GM12801 (cell line): ENCODE results near the gene EMP2.

ENCODE experiments used
- TF ChIP-seq, protein P1 (sequence below): IDR thresholded peaks from one replicate; pipeline ENCODE4 v1.5.1; 2011; ENCODE audit warnings: control low read depth; ENCODE audit not compliant: insufficient read length; ENCODE audit errors: extremely low read depth

Gene EMP2

DNA sequence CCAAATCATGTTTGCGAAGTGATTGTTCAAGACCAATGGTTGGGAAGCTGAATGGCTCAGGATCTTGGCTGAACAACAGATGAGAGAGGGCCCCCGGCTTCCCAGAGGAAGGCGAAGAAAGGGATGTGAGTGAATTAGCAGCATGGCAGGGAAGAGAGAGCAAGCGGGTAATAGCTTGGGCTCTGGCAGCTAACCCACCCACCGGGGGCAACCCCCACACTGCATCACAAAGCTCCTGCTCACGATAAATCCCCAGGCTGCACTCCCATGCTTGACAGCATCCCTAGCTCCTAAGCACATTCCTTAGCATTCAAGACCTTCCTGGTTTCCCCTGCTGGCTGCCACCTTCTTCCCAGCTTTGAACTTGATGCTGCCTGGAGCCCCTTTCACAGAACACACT is 26.2 kb upstream of the EMP2 start:
- TF ChIP-seq, protein P1, sequence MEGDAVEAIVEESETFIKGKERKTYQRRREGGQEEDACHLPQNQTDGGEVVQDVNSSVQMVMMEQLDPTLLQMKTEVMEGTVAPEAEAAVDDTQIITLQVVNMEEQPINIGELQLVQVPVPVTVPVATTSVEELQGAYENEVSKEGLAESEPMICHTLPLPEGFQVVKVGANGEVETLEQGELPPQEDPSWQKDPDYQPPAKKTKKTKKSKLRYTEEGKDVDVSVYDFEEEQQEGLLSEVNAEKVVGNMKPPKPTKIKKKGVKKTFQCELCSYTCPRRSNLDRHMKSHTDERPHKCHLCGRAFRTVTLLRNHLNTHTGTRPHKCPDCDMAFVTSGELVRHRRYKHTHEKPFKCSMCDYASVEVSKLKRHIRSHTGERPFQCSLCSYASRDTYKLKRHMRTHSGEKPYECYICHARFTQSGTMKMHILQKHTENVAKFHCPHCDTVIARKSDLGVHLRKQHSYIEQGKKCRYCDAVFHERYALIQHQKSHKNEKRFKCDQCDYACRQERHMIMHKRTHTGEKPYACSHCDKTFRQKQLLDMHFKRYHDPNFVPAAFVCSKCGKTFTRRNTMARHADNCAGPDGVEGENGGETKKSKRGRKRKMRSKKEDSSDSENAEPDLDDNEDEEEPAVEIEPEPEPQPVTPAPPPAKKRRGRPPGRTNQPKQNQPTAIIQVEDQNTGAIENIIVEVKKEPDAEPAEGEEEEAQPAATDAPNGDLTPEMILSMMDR: no peak

DNA sequence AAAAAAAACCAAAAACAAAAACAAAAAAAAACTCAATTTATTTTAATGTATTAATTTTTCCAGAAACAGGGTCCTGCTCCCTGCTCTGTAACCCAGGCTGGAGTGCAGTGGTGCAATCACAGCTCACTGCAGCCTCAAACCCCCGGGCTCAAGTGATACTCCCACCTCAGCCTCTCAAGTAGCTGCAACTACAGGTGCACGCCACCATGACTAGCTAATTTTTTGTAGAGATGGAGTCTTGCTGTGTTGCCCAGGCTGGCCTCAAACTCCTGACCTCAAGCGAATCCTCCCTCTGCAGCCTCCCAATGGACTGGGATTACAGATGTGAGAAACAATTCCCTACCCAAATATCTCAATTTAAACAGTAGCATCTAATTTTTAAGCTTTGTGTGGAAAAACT is 25.2 kb upstream of the EMP2 start:
- TF ChIP-seq, protein P1: no peak

DNA sequence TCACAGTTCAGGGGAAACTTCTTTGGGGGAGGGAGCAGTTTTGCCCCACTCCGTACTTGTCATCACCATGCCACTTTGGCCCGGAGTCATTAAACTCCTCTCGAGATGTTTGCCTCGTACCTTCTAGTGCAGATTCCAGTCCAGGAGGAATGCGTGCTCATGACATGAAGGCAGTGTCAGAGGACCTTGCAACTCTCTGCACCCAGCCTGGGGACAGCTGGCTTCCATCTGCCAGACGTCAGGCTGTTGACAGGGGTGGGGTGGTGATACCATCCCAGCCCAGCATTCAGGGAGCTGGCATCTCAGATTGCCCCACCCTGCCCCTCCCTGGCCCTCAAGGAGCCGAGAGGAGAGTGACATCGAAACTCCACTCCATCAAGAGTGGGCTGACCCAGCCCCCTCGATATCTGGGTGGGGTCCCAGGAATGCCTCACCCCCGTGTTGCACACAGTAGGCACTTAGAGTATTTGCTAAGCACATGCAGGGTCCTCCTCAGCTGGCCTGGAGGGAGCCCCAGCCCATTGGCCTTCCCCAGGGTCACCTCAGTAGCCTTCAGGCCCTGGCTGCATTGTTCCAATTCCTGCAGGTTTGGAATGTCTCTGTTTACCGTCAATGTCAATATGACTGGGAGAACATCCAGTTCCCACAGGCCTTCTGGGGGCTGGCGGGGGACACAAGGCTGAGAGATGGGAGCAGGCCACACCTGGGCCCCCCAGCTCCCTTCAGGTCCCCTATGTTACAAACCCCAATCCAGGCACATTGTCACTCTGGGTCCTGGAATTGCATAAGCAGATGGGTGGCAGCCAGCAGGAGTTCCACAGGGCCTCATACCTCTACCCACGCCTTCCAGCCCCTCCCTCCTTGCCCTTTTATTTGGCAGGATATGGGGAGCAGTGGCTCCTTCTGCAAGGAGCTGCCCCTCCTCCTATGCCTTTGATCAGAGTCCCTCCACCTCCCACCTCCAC is 21.3 kb upstream of the EMP2 start:
- TF ChIP-seq, protein P1: no peak

DNA sequence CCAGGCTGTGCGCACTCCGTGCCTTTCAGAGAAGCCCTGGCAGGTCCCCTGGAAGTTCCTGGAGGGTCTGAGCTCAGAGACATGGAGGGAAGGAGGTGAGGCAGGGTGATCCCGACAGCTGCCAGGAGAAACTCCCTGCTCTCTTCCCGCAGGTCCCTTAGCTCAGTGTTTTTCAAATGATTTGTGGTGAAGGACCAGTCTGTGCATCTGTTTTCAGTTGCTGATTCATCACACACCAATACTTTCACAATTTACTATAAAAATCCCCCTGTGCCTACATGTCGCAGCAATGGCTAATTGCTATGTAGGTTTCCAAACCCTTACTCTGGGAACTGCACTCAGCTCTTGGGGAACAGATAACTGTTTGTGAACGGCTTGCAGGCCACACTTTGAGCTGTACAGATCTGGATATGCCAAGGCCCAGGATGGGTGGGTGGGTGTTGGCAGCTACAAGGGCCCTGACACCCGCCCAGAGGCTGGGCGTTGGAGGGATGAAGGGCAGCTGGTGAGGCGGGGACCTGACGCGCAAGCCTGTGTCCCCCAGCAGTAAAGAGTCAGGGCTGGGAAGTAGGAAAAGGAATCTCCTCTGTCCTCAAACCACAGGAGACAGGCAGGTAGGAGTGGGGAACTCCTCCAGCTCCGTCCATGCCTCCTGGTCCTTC is 20.5 kb upstream of the EMP2 start:
- TF ChIP-seq, protein P1: no peak

DNA sequence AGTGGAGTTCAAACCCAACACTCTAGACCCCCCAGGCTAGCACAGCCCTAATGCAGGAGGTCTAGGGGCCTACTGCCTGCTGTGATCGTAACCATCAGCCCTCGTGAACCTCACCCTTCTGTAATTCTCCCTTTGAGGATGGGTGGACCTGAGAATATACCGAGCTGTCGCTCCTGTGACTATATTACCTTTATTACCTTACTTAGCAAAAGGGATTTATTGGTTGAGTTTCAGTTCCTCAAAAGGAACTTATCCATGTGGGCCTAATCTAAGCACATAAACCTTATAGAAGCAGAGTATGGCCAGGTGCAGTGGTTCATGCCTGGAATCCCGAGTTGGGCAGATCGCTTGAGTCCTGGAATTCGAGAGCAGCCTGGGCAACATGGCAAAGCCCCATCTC is 19.2 kb upstream of the EMP2 start:
- TF ChIP-seq, protein P1: no peak

DNA sequence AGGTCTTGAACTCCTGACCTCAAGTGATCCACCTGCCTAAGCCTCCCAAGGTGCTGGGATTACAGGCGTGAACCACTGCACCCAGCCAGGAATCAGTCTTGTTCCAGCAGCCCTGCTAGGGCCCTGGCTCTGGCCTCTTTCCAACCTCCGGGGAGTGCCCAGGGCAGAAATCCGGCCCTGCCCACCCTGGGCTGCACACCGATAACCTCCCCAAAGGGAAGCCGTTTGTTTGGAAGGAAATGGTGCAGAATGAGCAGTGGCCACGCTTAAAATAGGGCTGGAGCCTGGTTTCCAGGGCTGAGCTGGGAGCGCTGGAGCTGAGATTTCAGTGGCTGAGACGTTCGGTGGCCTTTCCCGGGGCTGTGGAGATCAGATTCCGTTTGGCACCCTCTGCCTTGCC is 17.8 kb upstream of the EMP2 start:
- TF ChIP-seq, protein P1: no peak

DNA sequence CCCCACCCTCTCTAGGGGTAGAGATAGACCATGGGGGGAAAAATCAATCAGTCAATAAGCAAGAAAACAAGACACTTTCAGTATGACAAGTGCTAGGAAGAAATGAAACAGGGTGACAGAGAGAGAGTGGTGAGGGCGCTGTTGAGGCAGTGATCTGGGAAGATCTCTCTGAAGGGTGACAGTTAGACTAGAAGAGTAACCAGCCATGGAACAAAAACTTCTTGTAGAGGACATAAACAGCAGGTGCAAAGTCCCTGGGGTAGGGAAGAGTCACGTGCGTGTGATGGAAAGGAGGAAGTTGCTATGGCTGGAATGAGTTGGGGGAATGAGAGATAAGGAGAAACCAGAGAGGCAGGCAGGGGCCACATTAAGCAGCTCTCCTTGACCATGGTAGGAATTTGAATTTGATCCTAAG is 16.8 kb upstream of the EMP2 start:
- TF ChIP-seq, protein P1: no peak
